MM.1S (cell line): ENCODE measurements around the gene ZNF804A.

ENCODE experiments used
- DNase-seq: peaks from one replicate; pipeline ENCODE4 v3.0.0-alpha.2; 2015
- H2AFZ ChIP-seq: fragments of 300-600 bp; sonication (generic); 2 replicates; pipeline ENCODE4 v1.6.0; 2016; ENCODE audit warnings: antibody characterized with exemption, low read length
- H3F3A ChIP-seq: fragments of 300-600 bp; sonication (generic); 2 replicates; pipeline ENCODE4 v1.6.1; 2016; ENCODE audit warnings: mild to moderate bottlenecking, antibody characterized with exemption, low read length, moderate library complexity, mixed read lengths; ENCODE audit not compliant: insufficient read depth
- H3K27ac ChIP-seq: fragments of 300-600 bp; sonication (generic); 2 replicates; pipeline ENCODE4 v1.5.1; 2016; ENCODE audit warnings: mild to moderate bottlenecking, low read length
- H3K27me3 ChIP-seq: fragments of 300-600 bp; sonication (generic); replicated peaks from 2 replicates; pipeline ENCODE4 v1.6.0; 2016; ENCODE audit warnings: low read length; ENCODE audit not compliant: insufficient read depth
- H3K36me3 ChIP-seq: fragments of 300-600 bp; sonication (generic); replicated peaks from 2 replicates; pipeline ENCODE4 v1.6.1; 2016; ENCODE audit warnings: mild to moderate bottlenecking, low read length, mixed read lengths; ENCODE audit not compliant: insufficient read depth
- H3K4me1 ChIP-seq: fragments of 300-600 bp; sonication (generic); 2 replicates; pipeline ENCODE4 v1.6.1; 2016; ENCODE audit warnings: low read length, mixed read lengths
- H3K4me2 ChIP-seq: fragments of 300-600 bp; sonication (generic); 2 replicates; pipeline ENCODE4 v1.6.0; 2016; ENCODE audit warnings: low read depth, low read length
- H3K4me3 ChIP-seq: fragments of 300-600 bp; sonication (generic); 2 replicates; pipeline ENCODE4 v1.5.1; 2016; ENCODE audit warnings: low read length, mixed read lengths
- H3K79me2 ChIP-seq: fragments of 300-600 bp; sonication (generic); 2 replicates; pipeline ENCODE4 v1.6.1; 2016; ENCODE audit warnings: mixed run types, low read length, mixed read lengths
- H3K9ac ChIP-seq: fragments of 300-600 bp; sonication (generic); 2 replicates; pipeline ENCODE4 v1.6.1; 2016; ENCODE audit warnings: low read length, mixed read lengths
- H3K9me2 ChIP-seq: fragments of 300-600 bp; sonication (generic); replicated peaks from 2 replicates; pipeline ENCODE4 v1.6.1; 2016; ENCODE audit warnings: mild to moderate bottlenecking, low read length, mixed read lengths; ENCODE audit not compliant: insufficient read depth
- H3K9me3 ChIP-seq: fragments of 300-600 bp; sonication (generic); replicated peaks from 2 replicates; pipeline ENCODE4 v1.6.1; 2016; ENCODE audit warnings: mild to moderate bottlenecking, low read length, mixed read lengths; ENCODE audit not compliant: insufficient read depth
- H4K20me1 ChIP-seq: fragments of 300-600 bp; sonication (generic); 2 replicates; pipeline ENCODE4 v1.6.1; 2016; ENCODE audit warnings: mild to moderate bottlenecking, low read length, moderate library complexity, mixed read lengths; ENCODE audit not compliant: insufficient read depth
- EZH2 ChIP-seq: fragments of 300-600 bp; sonication (generic); optimal IDR thresholded peaks from 2 replicates; pipeline ENCODE3; 2017; ENCODE audit warnings: low read depth, mild to moderate bottlenecking, antibody characterized with exemption, low read length, mixed read lengths
- EZH2phosphoT487 ChIP-seq: fragments of 300-600 bp; sonication (generic); IDR thresholded peaks from 2 replicates; pipeline ENCODE4 v1.6.1; 2018; ENCODE audit warnings: antibody characterized with exemption, low read length
- TF ChIP-seq, protein P1 (sequence below): fragments of 300-600 bp; sonication (generic); IDR thresholded peaks from 2 replicates; pipeline ENCODE4 v1.5.1; 2016; ENCODE audit warnings: antibody characterized with exemption, low read length, mixed read lengths

ZNF804A gene

DNA sequence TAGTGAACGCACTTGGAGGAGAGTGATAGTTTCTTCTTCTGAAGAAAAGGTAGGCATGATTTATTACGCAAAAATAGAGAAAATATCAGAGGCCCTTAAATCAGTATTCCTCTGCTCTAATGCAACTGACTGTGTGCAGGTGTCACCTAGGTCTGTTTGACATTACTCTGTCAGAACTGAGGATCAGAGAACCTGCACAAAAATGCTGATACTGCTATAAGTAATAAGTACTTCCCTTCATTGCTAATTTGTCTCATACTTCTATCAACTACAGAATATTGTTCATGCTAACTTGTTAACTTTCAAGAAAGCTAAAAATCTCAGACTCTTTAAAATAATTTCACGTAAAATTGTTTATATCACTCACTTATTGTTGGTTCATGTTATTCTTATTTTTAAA is 358.5 kb downstream of the ZNF804A start:
- H3K36me3 ChIP-seq, result no peaks in the 10 kb centered on the region
- no peaks in the 10 kb centered on the region for H3F3A ChIP-seq
- H3K27me3 ChIP-seq, result no peaks in the 10 kb centered on the region
- no peaks in the 10 kb centered on the region for H3K79me2 ChIP-seq
- no peak for DNase-seq
- TF ChIP-seq, protein P1, sequence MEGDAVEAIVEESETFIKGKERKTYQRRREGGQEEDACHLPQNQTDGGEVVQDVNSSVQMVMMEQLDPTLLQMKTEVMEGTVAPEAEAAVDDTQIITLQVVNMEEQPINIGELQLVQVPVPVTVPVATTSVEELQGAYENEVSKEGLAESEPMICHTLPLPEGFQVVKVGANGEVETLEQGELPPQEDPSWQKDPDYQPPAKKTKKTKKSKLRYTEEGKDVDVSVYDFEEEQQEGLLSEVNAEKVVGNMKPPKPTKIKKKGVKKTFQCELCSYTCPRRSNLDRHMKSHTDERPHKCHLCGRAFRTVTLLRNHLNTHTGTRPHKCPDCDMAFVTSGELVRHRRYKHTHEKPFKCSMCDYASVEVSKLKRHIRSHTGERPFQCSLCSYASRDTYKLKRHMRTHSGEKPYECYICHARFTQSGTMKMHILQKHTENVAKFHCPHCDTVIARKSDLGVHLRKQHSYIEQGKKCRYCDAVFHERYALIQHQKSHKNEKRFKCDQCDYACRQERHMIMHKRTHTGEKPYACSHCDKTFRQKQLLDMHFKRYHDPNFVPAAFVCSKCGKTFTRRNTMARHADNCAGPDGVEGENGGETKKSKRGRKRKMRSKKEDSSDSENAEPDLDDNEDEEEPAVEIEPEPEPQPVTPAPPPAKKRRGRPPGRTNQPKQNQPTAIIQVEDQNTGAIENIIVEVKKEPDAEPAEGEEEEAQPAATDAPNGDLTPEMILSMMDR, result no peak
- TF ChIP-seq EZH2, result no peak
- no peak for TF ChIP-seq EZH2phosphoT487
- H3K4me1 ChIP-seq, result no peaks in the 10 kb centered on the region
- no peaks in the 10 kb centered on the region for H3K9me3 ChIP-seq
- no peak overlapping the region for H2AFZ ChIP-seq
- no peaks in the 10 kb centered on the region for H3K9me2 ChIP-seq
- H4K20me1 ChIP-seq, result no peaks in the 10 kb centered on the region
- no peak overlapping the region for H3K4me2 ChIP-seq
- no peak overlapping the region for H3K9ac ChIP-seq
- no peak overlapping the region for H3K4me3 ChIP-seq
- H3K27ac ChIP-seq, result no peak overlapping the region

DNA sequence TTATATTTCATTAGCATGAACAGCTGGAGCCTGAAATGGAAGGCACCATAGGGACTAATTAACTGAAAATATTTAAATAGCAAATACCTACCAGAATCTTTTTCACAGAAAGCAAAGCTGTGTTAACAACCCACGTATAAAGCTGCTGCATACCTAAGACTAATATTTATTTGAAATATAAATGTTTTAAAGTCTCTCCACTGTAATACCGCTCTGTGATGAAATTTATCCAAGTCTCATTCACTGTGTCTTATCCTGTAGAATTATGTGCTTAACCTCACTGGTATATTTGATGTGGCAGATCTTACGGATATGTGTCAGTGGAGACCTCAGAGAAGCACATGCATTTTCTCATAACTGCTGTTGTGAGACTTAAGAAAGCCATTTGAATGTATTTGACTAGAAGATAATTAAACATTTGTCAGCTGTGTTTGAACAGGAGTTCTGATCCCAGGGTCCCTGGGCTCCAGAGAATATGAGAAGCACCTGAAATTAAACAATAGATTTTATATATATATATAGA is 373.3 kb downstream of the ZNF804A start:
- DNase-seq, result no peak
- H4K20me1 ChIP-seq, result no peaks in the 10 kb centered on the region
- no peaks in the 10 kb centered on the region for H3F3A ChIP-seq
- no peaks in the 10 kb centered on the region for H3K4me1 ChIP-seq
- no peak overlapping the region for H2AFZ ChIP-seq
- H3K27me3 ChIP-seq, result no peaks in the 10 kb centered on the region
- no peak overlapping the region for H3K9ac ChIP-seq
- no peak overlapping the region for H3K27ac ChIP-seq
- H3K4me3 ChIP-seq, result no peak overlapping the region
- H3K9me2 ChIP-seq, result no peaks in the 10 kb centered on the region
- no peaks in the 10 kb centered on the region for H3K9me3 ChIP-seq
- no peaks in the 10 kb centered on the region for H3K79me2 ChIP-seq
- H3K4me2 ChIP-seq, result no peak overlapping the region
- TF ChIP-seq, protein P1, result no peak
- TF ChIP-seq EZH2, result no peak
- TF ChIP-seq EZH2phosphoT487, result no peak
- no peaks in the 10 kb centered on the region for H3K36me3 ChIP-seq
